ENCODE results near the gene MAP3K14. TPM values are rescaled to one million over a fixed set of nuclear protein-coding genes. Genes with fewer than 3 reads are reported as not detected.

Gene MAP3K14
- total and polyA plus RNA-seq, 4 donors, result 1.2 to 7.8 (median 4.2) TPM

GRCh38 chr17:45277216-45277849 lies 39.5 kb downstream of the MAP3K14 start (continued):
- TF ChIP-seq CTCF (IDR thresholded peaks at IDR 0.05; ENCODE audit: low read depth, low read length, missing input control) (peak; percentile 75), ATF3 (IDR thresholded peaks at IDR 0.05) (peak; percentile 44), JUND (IDR thresholded peaks at IDR 0.05) (peak; percentile 78 to 79)

GRCh38 chr17:45276031-45276430 lies 40.8 kb downstream of the MAP3K14 start:
- no peak for DNase-seq (ENCODE audit: low spot score)
- H3K4me3 ChIP-seq (ENCODE audit: low read depth in 1 of 3, low read length in 3 of 3), result no peak overlapping the region
- no peaks in the 10 kb centered on the region for H3K27me3 ChIP-seq (ENCODE audit: control insufficient read depth in 4 of 4, insufficient read depth in 4 of 4, low read length in 3 of 4)
- no peak overlapping the region for H3K27ac ChIP-seq (ENCODE audit: low read depth in 1 of 2, low read length in 2 of 2)
- TF ChIP-seq RAD21 (IDR thresholded peaks at IDR 0.05), result no peak
- peaks cover 0 to 4% (median 1%) of the 10 kb centered on the region in 4 donors for H3K36me3 ChIP-seq (ENCODE audit: control insufficient read depth in 4 of 4, insufficient read depth in 3 of 4, low read depth in 1 of 4, low read length in 3 of 4)
- 66% methylated on average over 6 of the region's 6 CpGs for WGBS
- H3K4me1 ChIP-seq (ENCODE audit: control insufficient read depth in 4 of 4, insufficient read depth in 4 of 4, low read length in 3 of 4), result peaks cover 14 to 46% (median 35%) of the 10 kb centered on the region in 4 donors
- H3K9ac ChIP-seq (ENCODE audit: low read depth in 1 of 2, low read length in 2 of 2), result no peak overlapping the region
- H3K9me3 ChIP-seq (ENCODE audit: control insufficient read depth in 4 of 4, low read length in 3 of 4), result no peaks in the 10 kb centered on the region

- no peaks in the 10 kb centered on the region for H3K9me3 ChIP-seq (ENCODE audit: control insufficient read depth in 4 of 4, low read length in 3 of 4)
- H3K4me3 ChIP-seq (ENCODE audit: low read depth in 1 of 3, low read length in 3 of 3), result no peak overlapping the region
- peak; percentile 13 for TF ChIP-seq NR2F2 (IDR thresholded peaks at IDR 0.05)
- TF ChIP-seq HNF4A (conservative IDR thresholded peaks at IDR 0.05), result no peak
- TF ChIP-seq RXRA (IDR thresholded peaks at IDR 0.05), result peak in 1 of 2 donors; percentile 45
- DNase-seq (ENCODE audit: low spot score), result no peak
- peak overlapping the region; percentile 64 to 73 for H3K27ac ChIP-seq (ENCODE audit: low read depth in 1 of 2, low read length in 2 of 2)
- WGBS, result 56% methylated on average over 5 of the region's 5 CpGs
- H3K9ac ChIP-seq (ENCODE audit: low read depth in 1 of 2, low read length in 2 of 2), result no peak overlapping the region
- H3K27me3 ChIP-seq (ENCODE audit: control insufficient read depth in 4 of 4, insufficient read depth in 4 of 4, low read length in 3 of 4), result no peaks in the 10 kb centered on the region
- H3K36me3 ChIP-seq (ENCODE audit: control insufficient read depth in 4 of 4, insufficient read depth in 3 of 4, low read depth in 1 of 4, low read length in 3 of 4), result peaks cover 9 to 18% (median 16%) of the 10 kb centered on the region in 4 donors
- peaks cover 14 to 46% (median 35%) of the 10 kb centered on the region in 4 donors for H3K4me1 ChIP-seq (ENCODE audit: control insufficient read depth in 4 of 4, insufficient read depth in 4 of 4, low read length in 3 of 4)
Observed at GRCh38 chr17:45274033-45274432, 42.8 kb downstream of the MAP3K14 start.

- no peak for DNase-seq (ENCODE audit: low spot score)
- H3K9me3 ChIP-seq (ENCODE audit: control insufficient read depth in 4 of 4, low read length in 3 of 4), result no peaks in the 10 kb centered on the region
- H3K4me3 ChIP-seq (ENCODE audit: low read depth in 1 of 3, low read length in 3 of 3), result no peak overlapping the region
- H3K4me1 ChIP-seq (ENCODE audit: control insufficient read depth in 4 of 4, insufficient read depth in 4 of 4, low read length in 3 of 4), result peaks cover 14 to 42% (median 35%) of the 10 kb centered on the region in 4 donors
- H3K9ac ChIP-seq (ENCODE audit: low read depth in 1 of 2, low read length in 2 of 2), result no peak overlapping the region
- no peaks in the 10 kb centered on the region for H3K27me3 ChIP-seq (ENCODE audit: control insufficient read depth in 4 of 4, insufficient read depth in 4 of 4, low read length in 3 of 4)
- H3K27ac ChIP-seq (ENCODE audit: low read depth in 1 of 2, low read length in 2 of 2), result peak overlapping the region; percentile 69 to 73
- peaks cover 10 to 23% (median 21%) of the 10 kb centered on the region in 4 donors for H3K36me3 ChIP-seq (ENCODE audit: control insufficient read depth in 4 of 4, insufficient read depth in 3 of 4, low read depth in 1 of 4, low read length in 3 of 4)
- 43% methylated on average over 16 of the region's 16 CpGs for WGBS
- TF ChIP-seq SP1 (IDR thresholded peaks at IDR 0.05), result peak; percentile 77
- TF ChIP-seq CTCF (IDR thresholded peaks at IDR 0.05; ENCODE audit: low read depth, low read length, missing input control), result no peak
- TF ChIP-seq HNF4G (IDR thresholded peaks at IDR 0.05), result peak; percentile 44
- peak; percentile 78 for TF ChIP-seq NR2F2 (IDR thresholded peaks at IDR 0.05)
- peak; percentile 57 to 84 for TF ChIP-seq JUND (IDR thresholded peaks at IDR 0.05)
- TF ChIP-seq TAF1 (conservative IDR thresholded peaks at IDR 0.05), result no peak
- peak; percentile 79 to 82 for TF ChIP-seq HNF4A (conservative IDR thresholded peaks at IDR 0.05)
- no peak for TF ChIP-seq FOXA2 (IDR thresholded peaks at IDR 0.05)
- TF ChIP-seq GABPA (IDR thresholded peaks at IDR 0.05 in 1 of 2, conservative IDR thresholded peaks at IDR 0.05 in 1 of 2), result no peak
- no peak for TF ChIP-seq YY1 (IDR thresholded peaks at IDR 0.05)
- no peak for TF ChIP-seq ATF3 (IDR thresholded peaks at IDR 0.05)
- peak; percentile 93 to 98 for TF ChIP-seq RXRA (IDR thresholded peaks at IDR 0.05)
- TF ChIP-seq ZBTB33 (IDR thresholded peaks at IDR 0.05), result no peak
- TF ChIP-seq FOXA1 (IDR thresholded peaks at IDR 0.05), result no peak
- TF ChIP-seq MAX (IDR thresholded peaks at IDR 0.05), result no peak
- TF ChIP-seq EGR1 (IDR thresholded peaks at IDR 0.05; ENCODE audit: low read depth in 2 of 2), result no peak
Observed at GRCh38 chr17:45273551-45273957, 43.3 kb downstream of the MAP3K14 start.

All from liver (tissue), 9 donors.